GM21447 (cell line): ENCODE results near the gene RBMX.
A peak's percentile ranks its signal among the peaks of the same experiment; 100 is the strongest.
"Not testable (repeated sequence)": the region's sequence is repeated elsewhere in the genome, so short reads cannot be mapped to it uniquely, and the experiment has no call there.

Experiments
- ATAC-seq: cut with Tn5 transposase; IDR thresholded peaks from one replicate; pipeline ENCODE4 v1.9.1; 2021; ENCODE audit not compliant: unreplicated experiment

Gene RBMX

DNA sequence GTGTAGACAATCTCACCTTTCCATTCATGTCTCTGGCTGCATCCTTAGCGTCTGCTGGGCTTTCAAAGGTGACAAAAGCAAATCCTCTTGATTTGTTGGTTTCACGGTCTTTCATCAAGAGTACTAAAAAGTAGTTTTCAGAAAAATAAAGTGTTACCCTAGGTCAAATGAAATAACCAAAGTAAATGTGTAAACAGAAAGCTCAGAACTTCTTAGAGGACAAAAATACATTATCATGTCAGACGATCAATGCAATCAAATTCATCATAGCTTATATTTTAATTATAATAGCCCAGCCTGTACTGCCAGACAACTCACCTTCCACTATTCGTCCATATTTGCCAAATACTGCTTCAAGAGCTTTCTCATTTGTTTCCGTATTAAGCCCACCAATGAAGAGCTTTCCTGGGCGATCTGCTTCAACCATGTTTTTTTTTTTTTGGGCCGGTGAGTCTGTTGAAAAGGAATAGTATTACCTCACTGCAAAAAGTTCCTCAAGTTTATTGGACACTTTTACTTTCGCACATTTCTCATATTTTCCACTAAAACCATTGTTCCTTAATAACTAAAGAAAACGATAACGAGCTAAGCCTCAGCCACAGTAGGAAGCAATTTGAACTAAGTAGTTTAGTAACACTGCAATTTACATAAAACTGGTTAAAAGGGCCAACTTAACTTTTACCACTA, 1.4 kb downstream of the RBMX start:
- ATAC-seq, result no peak

DNA sequence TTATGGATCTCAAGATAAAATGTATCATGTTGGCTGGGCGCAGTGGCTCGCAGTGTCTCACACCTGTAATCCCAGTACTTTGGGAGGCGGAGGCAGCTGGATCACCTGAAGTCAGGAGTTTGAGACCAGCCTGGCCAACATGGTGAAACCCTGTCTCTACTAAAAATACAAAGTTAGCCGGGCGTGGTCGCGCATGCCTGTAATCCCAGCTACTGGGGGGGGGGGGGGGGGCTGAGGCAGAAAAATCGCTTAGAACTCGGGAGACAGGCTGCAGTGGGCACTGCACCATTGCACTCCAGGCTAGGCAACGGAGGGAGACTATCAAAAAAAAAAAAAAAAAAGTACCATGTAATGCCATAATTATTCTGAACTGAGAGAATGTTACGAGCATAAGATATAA, 2.1 kb downstream of the RBMX start:
- no peak for ATAC-seq

DNA sequence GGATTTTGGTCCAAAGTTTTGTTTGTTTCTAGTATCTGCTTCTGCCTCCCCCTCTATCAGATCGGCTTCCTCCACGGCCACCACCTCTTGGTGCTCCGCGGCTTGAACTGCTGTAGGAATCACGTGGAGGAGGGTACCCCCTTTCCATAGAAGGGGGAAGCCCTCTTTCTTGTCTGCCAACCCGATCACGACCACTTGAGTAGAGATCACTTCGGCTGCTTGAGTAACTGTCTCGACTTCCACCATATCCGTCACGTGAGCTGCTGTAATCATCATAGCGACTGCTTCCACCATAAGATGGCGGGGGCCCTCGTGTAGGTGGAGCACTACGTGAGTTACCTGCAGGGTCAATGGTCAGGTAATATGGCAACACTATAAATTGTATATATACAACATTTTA, 6.4 kb downstream of the RBMX start:
- not testable (repeated sequence) for ATAC-seq

DNA sequence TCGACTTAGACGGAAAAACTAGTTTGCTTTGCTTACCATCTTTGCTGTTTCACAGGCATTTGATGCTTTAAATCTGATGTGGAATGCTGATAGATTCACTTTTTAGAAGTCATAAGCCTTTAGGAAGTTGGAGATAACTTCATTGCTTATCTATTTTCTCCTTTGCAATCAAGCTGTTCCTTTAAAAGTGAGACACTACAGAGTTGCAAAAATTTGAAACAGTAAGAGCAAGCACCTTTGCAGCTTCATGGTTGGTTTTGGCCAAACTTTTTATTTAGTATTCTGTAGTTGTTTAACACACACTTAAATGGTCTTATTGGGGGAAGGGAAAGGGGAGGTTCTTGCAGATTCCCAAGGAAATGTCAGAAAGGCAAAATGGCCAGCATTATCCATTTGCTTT, 7.3 kb downstream of the RBMX start:
- not testable (repeated sequence) for ATAC-seq

DNA sequence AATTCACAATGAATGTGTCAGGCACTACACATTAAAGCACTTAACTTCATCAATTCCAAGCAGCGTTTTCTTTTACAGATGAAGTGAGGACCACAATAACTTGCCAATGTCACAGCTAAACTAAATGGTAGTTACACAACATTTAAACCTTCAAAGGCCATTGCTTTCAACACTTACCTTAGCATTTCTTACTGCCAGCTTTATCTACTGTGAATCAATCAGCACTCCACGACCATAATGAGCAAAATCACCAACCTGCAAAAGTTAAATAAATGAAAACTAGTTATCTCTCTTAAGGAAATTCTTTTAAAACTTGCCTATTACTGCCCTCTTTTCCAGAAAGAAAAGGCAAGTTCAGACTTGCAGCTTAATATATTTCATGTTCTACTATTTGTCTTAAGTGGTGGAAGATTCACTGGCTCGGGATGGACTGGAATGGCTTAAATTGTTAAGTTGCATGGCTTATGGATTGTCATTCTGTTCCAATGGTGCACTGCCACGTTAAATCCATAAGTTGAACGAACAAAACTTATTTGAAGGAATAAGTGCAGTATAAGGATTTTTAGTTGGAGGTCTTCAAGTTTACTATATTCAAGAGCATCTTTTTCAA, 8.3 kb downstream of the RBMX start:
- no peak for ATAC-seq

DNA sequence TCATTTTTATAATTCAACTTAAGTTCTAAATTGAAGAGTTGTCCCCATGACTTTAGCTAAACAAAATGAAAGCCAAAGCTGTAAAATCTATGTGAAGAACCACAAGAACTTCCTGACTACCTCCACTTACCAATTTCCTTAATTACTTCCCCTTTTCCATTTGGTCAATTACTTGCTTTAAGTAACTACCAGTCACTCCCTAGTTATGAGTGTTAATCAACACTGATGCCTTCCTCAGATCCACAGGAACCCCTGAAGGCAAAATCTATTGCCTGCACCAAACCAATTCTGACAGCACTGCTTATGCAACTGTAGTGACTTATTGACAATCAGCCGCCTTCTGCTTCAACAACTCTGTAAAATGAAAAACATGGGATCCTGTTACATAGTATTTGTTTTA, 10.5 kb downstream of the RBMX start:
- ATAC-seq, result no peak

DNA sequence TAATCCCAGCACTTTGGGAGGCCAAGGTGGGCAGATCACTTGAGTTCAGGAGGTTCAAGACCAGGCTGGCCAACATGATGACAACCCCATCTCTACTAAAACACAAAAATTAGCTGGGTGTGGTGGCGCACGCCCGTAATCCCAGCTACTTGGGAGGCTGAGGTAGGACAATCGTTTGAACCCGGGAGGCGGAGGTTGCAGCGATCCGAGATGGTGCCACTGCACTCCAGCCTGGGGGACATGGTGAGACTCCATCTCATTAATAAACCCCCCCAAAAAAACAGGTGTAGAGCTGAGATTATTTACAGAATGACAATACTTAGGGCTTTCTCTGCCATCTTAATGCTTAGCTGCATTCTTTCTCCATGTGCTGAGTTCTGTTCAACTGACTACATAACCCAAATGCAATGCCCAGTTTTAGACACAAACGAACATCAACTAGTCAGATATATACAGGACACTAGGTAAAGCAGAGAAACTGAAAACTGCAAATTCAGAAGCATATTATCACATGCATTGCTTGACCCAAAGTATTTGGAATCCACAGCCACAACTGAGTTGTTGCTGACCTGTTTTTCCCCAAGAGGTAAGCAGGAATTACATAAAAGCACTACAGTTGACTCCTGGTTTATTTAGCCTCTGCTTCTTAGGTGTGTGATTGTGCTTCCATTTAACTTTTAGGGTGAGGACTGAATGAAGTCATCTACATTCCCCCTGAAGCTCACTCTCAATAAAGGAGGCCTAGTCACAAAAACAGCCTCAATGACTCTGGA, 12.1 kb downstream of the RBMX start:
- no peak for ATAC-seq

DNA sequence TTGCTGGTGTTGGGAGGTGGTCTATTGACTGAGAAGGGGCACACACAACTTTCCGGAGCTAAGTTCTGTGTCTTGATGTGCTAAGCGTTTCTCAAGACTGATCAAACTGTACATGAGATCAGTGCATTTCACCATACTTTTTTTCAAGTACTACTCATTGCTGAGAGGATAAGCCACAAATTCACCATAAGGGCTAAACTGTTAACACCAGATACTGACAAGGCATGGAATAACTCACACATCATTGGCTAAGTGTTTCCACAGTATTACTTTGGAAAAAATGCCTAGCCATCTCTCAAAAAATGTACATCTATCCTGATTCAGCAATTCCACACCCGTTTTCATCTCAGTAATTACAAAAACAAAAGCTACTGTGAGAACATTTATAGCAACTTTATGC, 13.0 kb downstream of the RBMX start:
- ATAC-seq, result no peak

DNA sequence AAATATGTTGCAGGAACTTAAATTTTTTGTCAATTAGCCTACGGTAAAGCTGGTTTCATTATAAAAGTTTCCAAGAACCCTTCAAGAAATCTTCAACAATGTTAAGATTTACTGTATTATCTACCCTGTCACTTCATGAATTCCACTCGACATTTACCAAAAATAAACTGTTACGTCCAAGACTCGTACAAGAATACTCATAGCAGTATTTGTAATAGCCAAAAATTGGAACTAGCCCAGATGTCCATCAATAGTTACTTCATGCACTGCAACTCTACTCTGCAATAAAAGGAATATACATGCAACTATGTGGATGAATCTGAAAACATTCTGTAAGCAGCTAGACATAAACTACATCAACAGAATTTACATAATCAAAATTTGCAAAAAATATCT, 13.4 kb downstream of the RBMX start:
- ATAC-seq, result no peak

DNA sequence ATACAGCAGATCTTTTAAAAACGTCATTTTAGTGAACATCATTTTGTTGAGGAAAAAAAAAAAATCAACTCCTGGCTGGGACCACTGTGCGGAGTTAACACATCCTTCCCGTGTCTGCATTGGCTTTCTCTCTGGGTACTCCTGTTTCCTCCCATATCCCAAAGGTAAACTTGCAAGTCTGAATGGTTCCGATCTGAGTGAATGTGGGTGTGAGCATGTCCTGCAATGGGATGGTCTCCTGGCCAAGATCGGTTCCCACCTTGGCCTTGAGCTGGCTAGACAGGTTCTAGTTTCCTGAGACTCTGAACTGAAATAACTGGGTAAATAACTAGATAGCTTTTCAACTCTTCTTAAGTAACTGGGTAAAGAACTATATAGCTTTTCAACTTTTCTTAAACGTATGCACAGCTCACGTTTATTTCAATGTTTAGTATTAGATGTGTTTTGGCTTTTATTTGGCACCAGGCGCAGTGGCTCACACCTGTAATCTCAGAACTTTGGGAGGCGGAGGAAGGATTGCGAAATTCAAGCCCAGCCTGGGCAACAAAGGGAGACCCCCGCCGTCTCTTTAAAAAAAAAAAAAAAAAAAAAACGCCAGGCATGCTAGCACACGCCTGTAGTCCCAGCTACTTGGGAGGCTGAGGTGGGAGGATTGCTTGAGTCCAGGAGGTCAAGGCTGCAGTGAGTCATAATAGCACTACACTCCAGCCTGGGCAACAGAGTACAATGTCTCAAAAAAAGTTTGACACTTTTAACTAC, 14.0 kb downstream of the RBMX start:
- no peak for ATAC-seq

DNA sequence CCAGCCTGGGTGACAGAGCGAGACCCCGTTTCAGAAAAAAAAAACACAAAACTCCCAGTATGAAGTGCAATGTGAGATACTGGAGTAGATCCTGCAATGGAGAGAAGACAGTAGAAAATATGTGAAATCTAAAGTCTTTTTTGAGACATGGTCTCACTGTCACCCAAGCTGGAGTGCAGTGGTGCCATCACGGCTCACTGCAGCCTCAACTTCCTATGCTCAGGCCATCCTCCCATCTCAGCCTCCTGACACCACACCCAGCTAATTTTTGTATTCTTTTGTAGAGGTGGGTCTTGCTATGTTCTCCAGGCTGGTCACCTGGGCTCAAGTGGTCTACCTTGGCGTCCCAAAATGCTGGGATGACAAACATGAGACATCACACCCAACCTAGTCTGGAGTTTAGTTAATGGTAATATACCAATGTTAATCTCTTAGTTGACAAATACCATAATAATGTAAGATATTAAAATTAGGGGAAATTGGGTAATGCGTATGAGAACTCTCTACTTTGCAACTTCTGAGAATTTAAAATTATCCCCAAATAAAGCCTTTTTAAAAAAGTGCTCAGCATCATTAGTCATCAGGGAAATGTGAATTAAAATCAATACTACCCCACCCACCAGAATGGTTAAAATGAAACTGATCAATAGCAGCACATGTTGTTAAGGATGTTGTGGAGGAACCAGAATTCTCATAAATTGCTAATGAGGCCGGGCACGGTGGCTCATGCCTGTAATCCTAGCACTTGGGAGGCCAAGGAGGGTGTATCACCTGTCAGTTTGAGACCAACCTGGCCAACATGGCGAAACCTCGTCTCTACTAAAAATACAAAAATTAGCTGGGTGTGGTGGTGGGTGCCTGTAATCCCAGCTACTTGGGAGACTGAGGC, 15.0 kb downstream of the RBMX start:
- ATAC-seq, result no peak

DNA sequence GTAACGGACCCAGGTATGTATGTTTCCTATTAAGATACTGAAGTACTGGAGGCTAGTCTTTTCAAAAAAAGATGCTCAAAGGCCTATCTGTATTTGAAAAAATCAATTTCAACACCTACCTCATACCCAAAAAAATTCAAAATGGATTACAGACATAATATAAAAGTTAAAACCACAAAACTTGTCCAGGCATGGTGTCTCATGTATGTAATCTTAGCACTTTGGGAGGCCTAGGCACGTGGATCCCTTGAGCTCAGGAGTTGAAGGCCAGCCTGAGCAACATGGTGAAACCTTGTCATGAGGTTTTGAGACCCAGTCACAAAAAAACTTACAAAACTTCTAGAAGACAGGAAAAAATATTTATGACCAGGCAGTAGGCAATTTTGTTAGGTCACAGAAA, 16.7 kb downstream of the RBMX start:
- ATAC-seq, result no peak

DNA sequence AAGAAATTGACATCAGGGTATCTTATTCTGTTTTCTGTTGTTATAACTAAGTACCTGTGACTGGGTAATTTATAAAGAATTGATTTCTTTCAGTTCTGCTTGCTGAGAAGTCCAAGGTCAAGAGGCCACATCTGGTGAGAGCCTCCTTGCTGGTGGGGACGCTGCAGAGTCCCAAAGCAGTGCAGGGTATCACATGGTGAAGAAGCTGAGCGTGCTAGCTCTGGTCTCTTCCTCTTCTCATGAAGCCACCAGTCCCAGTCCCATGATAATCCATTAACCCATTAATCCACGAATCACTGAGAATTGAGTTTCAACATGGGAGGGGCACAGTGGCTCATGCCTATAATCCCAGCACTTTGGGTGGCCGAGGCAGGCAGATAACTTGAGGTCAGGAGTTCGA, 18.0 kb downstream of the RBMX start:
- ATAC-seq, result no peak

DNA sequence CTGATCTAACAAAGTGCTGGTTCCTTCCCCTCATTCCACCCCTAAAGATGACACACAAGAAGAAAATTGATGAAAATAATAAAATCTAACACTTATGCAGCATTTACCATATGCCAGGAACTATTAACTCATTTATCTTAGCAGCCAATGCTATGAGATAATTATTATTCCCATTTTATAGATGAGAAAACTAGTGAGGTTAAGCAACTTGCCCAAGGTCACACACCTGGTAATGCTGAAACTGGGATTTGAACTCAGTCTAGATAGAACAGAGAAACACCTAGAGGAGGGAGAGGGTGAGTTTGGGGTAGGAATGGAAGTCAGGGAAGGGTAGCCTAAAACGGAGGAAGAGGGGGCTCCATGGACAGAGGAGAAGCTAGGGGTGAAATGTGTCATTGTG, 18.6 kb downstream of the RBMX start:
- ATAC-seq, result no peak

DNA sequence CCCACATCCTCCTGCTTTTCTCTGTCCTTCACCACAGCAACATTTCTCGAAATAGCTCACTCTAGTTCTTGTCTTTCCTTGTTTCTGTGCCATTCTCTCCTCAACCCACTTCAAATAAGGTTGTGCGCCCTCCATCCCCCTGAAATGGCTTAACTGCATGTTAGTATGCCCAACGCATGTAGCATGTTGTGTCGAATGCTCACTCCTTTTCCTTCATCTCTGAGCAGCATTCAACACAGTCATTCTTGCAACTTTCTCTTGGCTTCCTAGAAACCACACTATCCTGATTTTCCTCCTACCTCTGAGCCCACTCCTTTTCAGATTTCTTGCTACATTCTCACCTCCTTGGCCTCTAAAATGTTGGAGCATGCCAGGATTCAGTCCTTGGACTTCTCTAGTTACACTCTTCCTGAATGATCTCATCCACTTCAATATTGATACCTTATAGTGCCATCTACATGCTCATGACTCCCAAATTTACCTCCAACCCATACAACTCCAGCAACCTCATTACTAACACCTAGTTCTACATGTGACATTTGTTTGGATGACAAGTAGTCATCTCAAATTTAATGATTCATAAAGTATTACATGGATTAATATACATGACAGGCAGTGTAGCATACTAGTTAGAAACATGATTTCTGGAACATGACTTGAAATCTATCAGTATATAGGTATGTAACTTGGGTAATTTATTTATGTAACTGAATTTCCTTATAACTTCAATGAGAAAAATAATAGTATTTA, 22.3 kb downstream of the RBMX start:
- no peak for ATAC-seq

DNA sequence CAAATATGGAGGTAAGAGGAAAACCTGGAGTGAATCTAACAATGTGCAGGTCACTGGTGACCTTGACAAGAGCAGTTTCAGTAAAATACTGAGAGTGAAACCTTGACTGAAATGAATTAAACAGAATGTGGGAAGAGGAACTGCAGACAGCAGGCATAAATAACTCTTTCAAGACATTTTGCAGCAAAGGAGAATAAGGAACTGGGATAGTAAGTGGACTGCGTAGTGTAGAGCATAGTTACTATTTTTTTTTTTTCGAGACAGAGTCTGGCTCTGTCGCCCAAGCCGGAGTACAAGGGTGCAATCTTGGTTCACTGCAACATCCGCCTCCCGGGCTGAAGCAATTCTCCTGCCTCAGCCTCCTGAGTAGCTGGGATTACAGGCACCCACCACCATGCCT, 24.0 kb downstream of the RBMX start:
- ATAC-seq, result peak; percentile 81

DNA sequence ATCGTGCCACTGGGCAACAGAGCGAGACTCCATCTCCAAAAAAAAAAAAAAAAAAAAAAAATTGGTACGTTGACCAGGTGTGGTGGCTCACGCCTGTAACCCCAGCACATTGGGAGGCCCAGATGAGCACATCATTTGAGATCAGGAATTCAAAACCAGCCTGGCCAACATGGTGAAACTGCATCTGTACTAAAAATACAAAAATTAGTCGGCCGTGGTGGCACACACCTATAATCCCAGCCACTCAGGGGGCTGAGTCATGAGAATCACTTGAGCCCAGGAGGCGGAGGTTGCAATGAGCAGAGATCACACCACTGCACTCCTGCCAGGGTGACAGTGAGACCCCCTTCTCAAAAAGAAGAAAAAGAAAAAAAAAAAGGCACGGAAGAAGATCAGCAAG, 24.5 kb downstream of the RBMX start:
- ATAC-seq, result no peak

DNA sequence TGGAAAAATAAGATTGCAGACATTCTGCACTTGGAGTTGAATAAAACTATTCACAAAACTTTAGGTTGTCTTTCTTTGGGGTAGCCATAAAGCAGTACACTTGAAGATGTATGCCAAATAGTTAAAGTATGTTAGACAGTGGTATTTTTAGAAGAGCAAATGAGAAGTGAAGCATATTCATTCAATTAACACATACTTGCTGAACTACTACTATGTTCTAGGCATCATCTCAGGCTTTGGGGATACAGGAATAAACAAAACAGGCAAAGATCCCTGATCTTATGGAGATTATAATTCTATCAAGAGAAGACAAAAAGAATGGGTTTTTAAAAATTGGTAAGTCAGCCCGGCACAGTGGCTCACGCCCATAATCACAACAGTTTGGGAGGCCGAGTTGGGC, 29.0 kb downstream of the RBMX start:
- no peak for ATAC-seq

DNA sequence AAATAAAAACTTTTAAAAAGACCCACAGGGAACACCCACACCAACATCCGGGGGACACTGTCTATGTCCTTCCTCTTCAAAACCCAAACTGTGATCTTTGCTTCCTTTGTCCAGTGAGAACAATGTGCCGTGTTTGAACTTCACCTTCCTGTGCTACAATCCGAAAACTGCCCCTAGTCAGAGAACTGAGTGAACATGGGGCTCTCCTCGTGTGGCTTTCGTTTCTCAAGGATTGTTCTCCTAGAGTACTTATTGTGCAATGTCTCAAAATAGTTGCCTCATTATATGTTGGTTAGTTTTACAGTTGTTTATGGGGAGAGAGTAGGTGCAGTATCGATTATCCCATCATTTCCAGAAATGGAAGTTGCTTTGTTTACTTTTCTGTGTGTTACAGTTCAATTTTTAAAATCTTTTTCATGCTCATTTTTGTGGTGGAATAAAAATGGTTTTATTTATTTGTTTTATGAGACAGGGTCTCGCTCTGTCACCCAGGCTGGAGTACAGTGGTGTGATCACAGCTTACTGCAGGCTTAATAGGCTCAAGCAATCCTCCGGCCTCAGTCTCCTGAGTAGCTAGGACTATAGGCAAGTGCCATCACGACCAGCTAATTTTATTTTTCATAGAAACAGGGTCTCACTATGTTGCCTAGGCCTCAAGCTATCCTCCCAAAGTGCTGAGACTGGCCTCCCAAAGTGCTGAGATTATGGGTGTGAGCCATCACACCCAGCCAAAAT, 29.9 kb downstream of the RBMX start:
- no peak for ATAC-seq
